H1 (cell line): ENCODE results near the gene SPPL2A.

ENCODE experiments used
- ATF3 ChIP-seq: IDR thresholded peaks from 2 replicates; pipeline ENCODE4 v1.6.1; 2011; ENCODE audit warnings: low read depth, mild to moderate bottlenecking, low read length; ENCODE audit not compliant: insufficient read depth
- CTCF ChIP-seq, 3 experiments: IDR thresholded peaks; 1 replicate in 2 of 3; 2 replicates in 1 of 3; pipeline versions ENCODE4 v1.5.1 to v1.6.1; 2011; ENCODE audit warnings: low read length in 3 of 3, mild to moderate bottlenecking in 3 of 3, inconsistent platforms in 2 of 3, low read depth in 1 of 3, moderate library complexity in 1 of 3; ENCODE audit not compliant: insufficient read depth in 1 of 3; ENCODE audit errors: control extremely low read depth in 1 of 3
- EZH2 ChIP-seq: fragments of 200-600 bp; sonication (generic); IDR thresholded peaks from 2 replicates; pipeline ENCODE4 v1.7.1; 2012; ENCODE audit warnings: low read depth, mild to moderate bottlenecking, moderate library complexity, low read length, inconsistent platforms; ENCODE audit not compliant: severe bottlenecking
- HDAC6 ChIP-seq: IDR thresholded peaks from one replicate; pipeline ENCODE4 v1.7.1; 2012; ENCODE audit warnings: low read depth, mild to moderate bottlenecking, inconsistent platforms, low read length, moderate library complexity
- POLR2A ChIP-seq, 2 experiments: IDR thresholded peaks; 1 replicate in 1 of 2; 2 replicates in 1 of 2; pipeline ENCODE4 v1.6.1; 2011; ENCODE audit warnings: low read depth in 2 of 2, low read length in 2 of 2, mild to moderate bottlenecking in 2 of 2; ENCODE audit errors: control extremely low read depth in 1 of 2

- no peak for TF ChIP-seq POLR2A (IDR thresholded peaks at IDR 0.05; ENCODE audit: control extremely low read depth in 1 of 2, low read depth in 2 of 2, low read length in 2 of 2)
- no peak for TF ChIP-seq HDAC6
- TF ChIP-seq ATF3 = no peak
- TF ChIP-seq CTCF (IDR thresholded peaks at IDR 0.05; ENCODE audit: control extremely low read depth in 1 of 3, insufficient read depth in 1 of 3, low read depth in 1 of 3, low read length in 3 of 3) = no peak
- no peak for TF ChIP-seq EZH2
These were observed 8.9 kb upstream of the SPPL2A start for GRCh38 chr15:50774450-50774849.
